GM12872 (cell line): ENCODE data around the gene VLDLR.

Experiments
- CTCF ChIP-seq: IDR thresholded peaks from 3 replicates; pipeline ENCODE4 v1.5.1; 2011; ENCODE audit warnings: low read depth, mild to moderate bottlenecking, low read length, moderate library complexity; ENCODE audit not compliant: insufficient read depth

VLDLR gene

GRCh38 chr9:2608276-2608675 lies 13.3 kb upstream of the VLDLR start:
- no peak for TF ChIP-seq CTCF

- TF ChIP-seq CTCF, result no peak
Measured at GRCh38 chr9:2610985-2611384, 10.6 kb upstream of the VLDLR start.

- no peak for TF ChIP-seq CTCF
Measured at GRCh38 chr9:2611961-2612360, 9.6 kb upstream of the VLDLR start.

- no peak for TF ChIP-seq CTCF
Measured at GRCh38 chr9:2613730-2614271, 7.8 kb upstream of the VLDLR start.

- no peak for TF ChIP-seq CTCF
Measured at GRCh38 chr9:2615497-2615896, 6.1 kb upstream of the VLDLR start.

GRCh38 chr9:2616692-2617377 lies 4.8 kb upstream of the VLDLR start:
- no peak for TF ChIP-seq CTCF

GRCh38 chr9:2618289-2618688 lies 3.3 kb upstream of the VLDLR start:
- TF ChIP-seq CTCF, result no peak
